K562 (cell line): ENCODE measurements around the gene VSIG10L. TPM values are rescaled to one million over a fixed set of nuclear protein-coding genes. Genes with fewer than 3 reads are reported as not detected.
A peak's percentile ranks its signal among the peaks of the same experiment; 100 is the strongest.

Experiments
- CHD2 ChIP-seq: IDR thresholded peaks from 2 replicates; pipeline ENCODE4 v1.6.1; 2011; ENCODE audit warnings: low read depth, low read length
- EP400 ChIP-seq: fragments of 450-650 bp; IDR thresholded peaks from 2 replicates; pipeline ENCODE4 v1.6.1; 2017; ENCODE audit warnings: antibody characterized with exemption, mild to moderate bottlenecking, moderate library complexity
- FOSL1 ChIP-seq: fragments of 200-800 bp; sonication (Bioruptor generic); conservative IDR thresholded peaks from 2 replicates; pipeline ENCODE4 v1.6.1; 2016; ENCODE audit warnings: missing genetic modification characterization, missing compliant biosample characterization
- GTF2B ChIP-seq: IDR thresholded peaks from 2 replicates; pipeline ENCODE4 v1.6.1; 2011; ENCODE audit not compliant: insufficient read length; ENCODE audit errors: extremely low read depth
- HNRNPLL ChIP-seq: fragments of 200-400 bp; formaldehyde crosslinking; IDR thresholded peaks from 2 replicates; pipeline ENCODE4 v1.6.1; 2017; ENCODE audit warnings: low read length, low read depth, mild to moderate bottlenecking; ENCODE audit not compliant: poor library complexity, severe bottlenecking
- MNT ChIP-seq, 2 experiments: fragments of 450-650 bp; conservative IDR thresholded peaks; 2 replicates each; pipeline ENCODE4 v1.6.1; 2017; ENCODE audit warnings: mild to moderate bottlenecking in 2 of 2, moderate library complexity in 2 of 2
- MTA3 ChIP-seq: fragments of 450-650 bp; formaldehyde crosslinking; IDR thresholded peaks from 2 replicates; pipeline ENCODE4 v1.6.1; 2017; ENCODE audit warnings: mild to moderate bottlenecking, borderline replicate concordance
- NBN ChIP-seq: fragments of 450-650 bp; IDR thresholded peaks from 2 replicates; pipeline ENCODE4 v1.6.1; 2016; ENCODE audit warnings: low read depth, mild to moderate bottlenecking
- NR4A1 ChIP-seq, 2 experiments: fragments of 250-450 bp in 1 of 2; fragments of 450-650 bp in 1 of 2; sonication (Bioruptor Pico) in 1 of 2; IDR thresholded peaks; 2 replicates each; pipeline versions ENCODE4 v1.4.0 to v1.6.1; 2016 to 2020; ENCODE audit warnings: mild to moderate bottlenecking in 2 of 2, missing compliant biosample characterization in 1 of 2, missing genetic modification characterization in 1 of 2, moderate library complexity in 1 of 2
- PHF21A ChIP-seq: fragments of 450-650 bp; IDR thresholded peaks from 2 replicates; pipeline ENCODE4 v1.6.1; 2017; ENCODE audit warnings: low read depth, borderline replicate concordance
- PKNOX1 ChIP-seq: fragments of 450-650 bp; IDR thresholded peaks from 2 replicates; pipeline ENCODE4 v1.6.1; 2016
- SAFB ChIP-seq: fragments of 200-400 bp; formaldehyde crosslinking; IDR thresholded peaks from 2 replicates; pipeline ENCODE4 v1.6.1; 2017; ENCODE audit warnings: low read depth, low read length, borderline replicate concordance
- ZNF354B ChIP-seq: fragments of 250-450 bp; sonication (Bioruptor Pico); IDR thresholded peaks from 2 replicates; pipeline ENCODE4 v1.4.0; 2020
- ZNF655 ChIP-seq: fragments of 250-450 bp; sonication (Bioruptor Pico); IDR thresholded peaks from 2 replicates; pipeline ENCODE4 v1.5.0; 2021
- polyA plus RNA-seq, 8 experiments: library from polyadenylated mRNA; depleted of rRNA in 4 of 8; stranded (reverse) in 5 of 8; unstranded in 3 of 8; fragments of >200 nt; fragmentation: Nextera tagmentation in 2 of 8; fragmentation: Illumina TruSeq in 1 of 8; extraction: Ambion mirVana in 2 of 8; extraction: Trizol in 1 of 8; gene quantifications; 2 replicates each; pipeline versions ENCODE4 v1.2.1 to v1.2.3, GENCODE V29; 2011 to 2014; ENCODE audit warnings: inconsistent platforms in 1 of 8, missing spikeins in 1 of 8
- total RNA-seq, 7 experiments: library from RNA; depleted of rRNA in 6 of 7; stranded (reverse); fragments of >200 nt in 6 of 7; fragmentation: Illumina TruSeq in 2 of 7; extraction: Trizol in 2 of 7; gene quantifications; 2 replicates each; pipeline versions ENCODE4 v1.2.1 to v1.2.3, GENCODE V29; 2011 to 2021; ENCODE audit warnings: low replicate concordance in 1 of 7
- TF ChIP-seq, protein P1 (sequence below): sonication (generic); formaldehyde crosslinking; IDR thresholded peaks from 2 replicates; pipeline ENCODE4 v1.8.0; 2022; ENCODE audit warnings: mild to moderate bottlenecking, missing genetic modification reagents
- TF ChIP-seq, protein P2 (sequence below): fragments of 250-450 bp; sonication (Bioruptor Pico); IDR thresholded peaks from 2 replicates; pipeline ENCODE4 v1.4.0; 2020; ENCODE audit warnings: mild to moderate bottlenecking, moderate library complexity, borderline replicate concordance

The VSIG10L gene
- total and polyA plus RNA-seq, 9 of the 15 experiments (the other 6 are each of a cell fraction or from before 2014, with no cell fraction given): 1.1 to 7.6 (median 2.2) TPM

DNA sequence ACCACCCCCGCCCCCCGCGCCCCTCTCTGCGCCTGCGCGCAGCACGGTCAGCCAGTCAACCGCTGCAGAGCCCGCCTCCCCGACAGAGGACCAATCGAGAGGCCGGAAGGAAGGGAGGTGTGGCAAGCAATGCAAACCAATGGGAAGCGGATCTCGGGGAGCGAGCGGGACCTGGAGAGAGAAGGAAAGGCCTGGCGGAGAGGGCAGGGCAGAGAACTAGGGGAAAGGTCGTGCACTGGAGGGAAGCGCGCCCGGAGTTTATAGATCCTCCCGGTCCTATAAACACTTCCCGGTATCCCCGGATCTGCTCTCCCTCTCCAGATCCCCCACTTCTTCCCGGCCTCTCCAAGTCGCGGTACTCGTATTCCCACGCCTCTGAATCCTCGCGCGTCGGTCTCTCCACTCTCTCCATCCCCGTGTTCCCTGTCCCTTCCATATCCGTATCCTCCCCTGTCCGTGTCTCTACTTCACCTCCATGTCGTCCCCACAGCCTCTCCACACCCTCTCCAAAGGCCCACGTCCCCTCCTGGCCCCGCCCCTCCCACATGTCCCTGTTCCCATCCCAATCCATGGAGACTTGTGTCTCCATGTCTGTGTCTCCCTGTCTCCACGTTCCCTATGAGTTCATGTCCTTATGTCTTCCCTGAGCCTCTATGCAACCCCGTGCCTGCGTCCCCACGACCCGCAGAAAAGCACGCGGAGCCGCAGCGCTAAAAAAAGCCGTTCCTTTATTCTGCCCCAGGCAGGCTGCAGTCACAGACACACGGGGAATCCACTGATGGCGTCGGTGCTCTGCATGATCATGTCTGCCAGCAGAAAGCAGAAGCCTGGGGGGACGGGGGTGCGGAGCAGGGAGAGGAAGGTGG lies 24.7 kb upstream of the VSIG10L start (continued):
- TF ChIP-seq CHD2: peak; percentile 74
- TF ChIP-seq PKNOX1: peak; percentile 73
- peak; percentile 87 for TF ChIP-seq GTF2B
- TF ChIP-seq, protein P1, sequence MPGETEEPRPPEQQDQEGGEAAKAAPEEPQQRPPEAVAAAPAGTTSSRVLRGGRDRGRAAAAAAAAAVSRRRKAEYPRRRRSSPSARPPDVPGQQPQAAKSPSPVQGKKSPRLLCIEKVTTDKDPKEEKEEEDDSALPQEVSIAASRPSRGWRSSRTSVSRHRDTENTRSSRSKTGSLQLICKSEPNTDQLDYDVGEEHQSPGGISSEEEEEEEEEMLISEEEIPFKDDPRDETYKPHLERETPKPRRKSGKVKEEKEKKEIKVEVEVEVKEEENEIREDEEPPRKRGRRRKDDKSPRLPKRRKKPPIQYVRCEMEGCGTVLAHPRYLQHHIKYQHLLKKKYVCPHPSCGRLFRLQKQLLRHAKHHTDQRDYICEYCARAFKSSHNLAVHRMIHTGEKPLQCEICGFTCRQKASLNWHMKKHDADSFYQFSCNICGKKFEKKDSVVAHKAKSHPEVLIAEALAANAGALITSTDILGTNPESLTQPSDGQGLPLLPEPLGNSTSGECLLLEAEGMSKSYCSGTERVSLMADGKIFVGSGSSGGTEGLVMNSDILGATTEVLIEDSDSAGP (CRISPR knock-in tag): 0 out of 2 replicates have a peak, but pooled peaks have one; percentile 15
- TF ChIP-seq PHF21A: no peak
- TF ChIP-seq HNRNPLL: no peak
- 0 out of 2 replicates have a peak, but pooled peaks have one; percentile 38 for TF ChIP-seq MTA3
- peak in 1 of 2 experiments; percentile 53; a peak in 3 of 4 replicates for TF ChIP-seq MNT (conservative IDR thresholded peaks at IDR 0.05)
- TF ChIP-seq, protein P2, sequence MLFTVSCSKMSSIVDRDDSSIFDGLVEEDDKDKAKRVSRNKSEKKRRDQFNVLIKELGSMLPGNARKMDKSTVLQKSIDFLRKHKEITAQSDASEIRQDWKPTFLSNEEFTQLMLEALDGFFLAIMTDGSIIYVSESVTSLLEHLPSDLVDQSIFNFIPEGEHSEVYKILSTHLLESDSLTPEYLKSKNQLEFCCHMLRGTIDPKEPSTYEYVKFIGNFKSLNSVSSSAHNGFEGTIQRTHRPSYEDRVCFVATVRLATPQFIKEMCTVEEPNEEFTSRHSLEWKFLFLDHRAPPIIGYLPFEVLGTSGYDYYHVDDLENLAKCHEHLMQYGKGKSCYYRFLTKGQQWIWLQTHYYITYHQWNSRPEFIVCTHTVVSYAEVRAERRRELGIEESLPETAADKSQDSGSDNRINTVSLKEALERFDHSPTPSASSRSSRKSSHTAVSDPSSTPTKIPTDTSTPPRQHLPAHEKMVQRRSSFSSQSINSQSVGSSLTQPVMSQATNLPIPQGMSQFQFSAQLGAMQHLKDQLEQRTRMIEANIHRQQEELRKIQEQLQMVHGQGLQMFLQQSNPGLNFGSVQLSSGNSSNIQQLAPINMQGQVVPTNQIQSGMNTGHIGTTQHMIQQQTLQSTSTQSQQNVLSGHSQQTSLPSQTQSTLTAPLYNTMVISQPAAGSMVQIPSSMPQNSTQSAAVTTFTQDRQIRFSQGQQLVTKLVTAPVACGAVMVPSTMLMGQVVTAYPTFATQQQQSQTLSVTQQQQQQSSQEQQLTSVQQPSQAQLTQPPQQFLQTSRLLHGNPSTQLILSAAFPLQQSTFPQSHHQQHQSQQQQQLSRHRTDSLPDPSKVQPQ (CRISPR knock-in tag): no peak
- TF ChIP-seq EP400: peak; percentile 54; the same call in 1 of the 2 replicates
- no peak for TF ChIP-seq NR4A1 (CRISPR knock-in tag; IDR thresholded peaks at IDR 0.05)
- 0 out of 2 replicates have a peak, but pooled peaks have one; percentile 18 for TF ChIP-seq NR4A1 (tag; IDR thresholded peaks at IDR 0.05)
- no peak for TF ChIP-seq FOSL1 (tag)
- peak; percentile 51; the same call in 1 of the 2 replicates for TF ChIP-seq NBN
- TF ChIP-seq SAFB: peak; percentile 68; the same call in 1 of the 2 replicates
- TF ChIP-seq ZNF354B: no peak
- no peak for TF ChIP-seq ZNF655 (CRISPR knock-in tag)
